ENCODE data around the gene ICA1.
A peak's percentile ranks its signal among the peaks of the same experiment; 100 is the strongest.
"Not testable (repeated sequence)": the region's sequence is repeated elsewhere in the genome, so short reads cannot be mapped to it uniquely, and the experiment has no call there.

ICA1 gene

DNA sequence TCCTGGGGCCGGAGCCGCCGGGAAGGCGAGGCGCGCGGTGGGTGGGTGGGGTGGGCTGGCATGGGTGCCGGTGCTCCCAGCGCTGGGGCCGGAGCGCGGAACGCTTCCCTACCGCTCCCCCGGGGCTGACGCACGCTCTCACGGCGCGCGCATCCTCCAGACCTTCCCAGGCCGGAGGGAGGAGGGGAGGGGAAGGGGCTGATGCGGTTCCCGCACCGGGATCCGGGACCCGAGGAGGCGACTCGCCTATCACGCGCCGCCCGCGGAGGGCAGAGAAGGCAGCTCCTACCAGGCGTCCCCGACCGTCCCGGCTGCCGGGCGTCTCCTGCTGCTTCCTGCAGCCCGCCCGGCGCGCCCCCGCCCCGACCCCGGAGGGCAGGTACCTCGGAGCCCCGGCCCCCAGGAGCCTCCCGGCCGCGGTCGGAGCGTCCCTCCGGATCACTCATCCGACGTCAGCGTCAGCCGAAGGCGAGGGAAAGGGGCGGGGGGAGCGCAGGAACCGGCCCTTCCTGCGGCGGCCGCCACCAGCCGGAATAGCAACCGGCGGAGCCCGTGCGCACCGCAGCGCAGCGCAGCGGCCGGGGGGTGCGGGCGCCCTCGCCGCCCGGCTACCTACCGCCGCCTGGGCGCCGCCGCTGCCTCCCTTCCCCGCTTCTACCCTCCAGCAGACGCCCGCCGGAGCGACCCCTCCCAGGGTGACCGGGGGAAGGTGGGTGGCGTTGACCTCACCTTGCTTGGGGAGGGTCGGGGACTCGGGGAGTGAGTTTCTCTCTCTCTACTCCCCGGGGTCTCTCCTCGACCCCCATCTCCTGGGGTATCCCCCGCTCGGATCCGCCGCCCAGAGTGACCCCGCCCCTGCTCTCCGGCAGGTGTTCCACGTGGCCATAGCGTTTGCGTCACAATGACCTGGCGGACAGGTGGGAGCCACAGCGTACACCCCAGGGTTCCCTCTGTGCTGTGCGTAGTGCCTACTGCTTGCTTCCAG lies at the start of gene ICA1:
Gene ICA1, minus strand, starts transcription at position 457 of the 985 bp plus-strand sequence. CDS start 26,241 bp downstream, outside the sequence.
- peak; percentile 82 for DNase-seq

DNA sequence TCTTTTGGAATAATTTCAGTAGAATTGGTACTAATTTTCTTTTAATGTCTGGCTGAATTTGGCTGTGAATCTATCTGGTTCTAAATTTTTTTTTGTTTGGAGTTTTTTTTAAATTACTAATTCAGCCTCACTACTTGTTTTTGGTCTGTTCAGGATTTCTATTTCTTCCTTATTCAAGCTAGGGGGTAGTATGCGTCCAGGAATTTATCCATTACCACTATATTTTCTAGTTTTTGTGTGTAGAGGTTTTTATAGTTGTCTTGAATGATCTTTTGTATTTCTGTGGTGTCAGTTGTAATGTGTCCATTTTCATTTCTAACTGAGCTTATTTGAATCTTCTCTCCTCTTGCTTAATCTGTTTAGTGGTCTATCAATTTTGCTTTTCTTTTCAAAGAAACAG lies 48.9 kb upstream of the ICA1 start:
- no peak for DNase-seq

DNA sequence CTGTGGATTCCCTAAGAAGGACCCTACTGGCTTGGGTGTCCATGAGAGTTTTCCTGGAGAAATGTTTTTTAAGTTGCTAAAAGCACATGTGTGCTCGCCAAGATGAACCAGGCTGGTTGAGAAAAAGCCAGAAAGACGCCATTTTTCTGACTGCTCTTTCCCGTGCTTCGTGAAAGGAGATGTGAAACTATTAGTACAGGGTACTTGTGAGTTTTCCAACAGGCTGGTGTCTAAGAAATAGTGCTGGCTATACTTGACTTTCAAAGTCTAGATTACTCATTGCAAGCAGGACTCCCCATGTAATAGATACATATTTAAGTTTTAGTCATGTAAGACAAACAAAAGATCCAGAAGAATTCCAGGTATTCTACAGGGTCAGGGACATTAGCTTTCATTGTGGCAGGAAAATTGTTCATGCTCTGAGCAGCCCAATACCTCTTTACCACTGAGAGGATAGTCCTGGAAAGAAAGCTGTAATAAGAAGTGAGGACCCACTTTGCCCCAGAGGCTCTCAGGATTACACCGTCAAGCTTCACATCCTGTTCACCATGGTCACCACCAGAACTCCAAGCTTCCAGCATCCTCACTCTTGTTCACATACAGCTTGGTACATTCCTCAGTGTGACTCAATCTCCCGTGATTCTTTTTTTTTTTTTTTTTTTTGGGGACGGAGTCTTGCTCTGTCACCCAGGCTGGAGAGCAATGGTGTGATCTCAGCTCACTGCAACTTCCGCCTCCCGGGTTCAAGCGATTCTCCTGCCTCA lies 43.8 kb upstream of the ICA1 start:
- no peak for DNase-seq

DNA sequence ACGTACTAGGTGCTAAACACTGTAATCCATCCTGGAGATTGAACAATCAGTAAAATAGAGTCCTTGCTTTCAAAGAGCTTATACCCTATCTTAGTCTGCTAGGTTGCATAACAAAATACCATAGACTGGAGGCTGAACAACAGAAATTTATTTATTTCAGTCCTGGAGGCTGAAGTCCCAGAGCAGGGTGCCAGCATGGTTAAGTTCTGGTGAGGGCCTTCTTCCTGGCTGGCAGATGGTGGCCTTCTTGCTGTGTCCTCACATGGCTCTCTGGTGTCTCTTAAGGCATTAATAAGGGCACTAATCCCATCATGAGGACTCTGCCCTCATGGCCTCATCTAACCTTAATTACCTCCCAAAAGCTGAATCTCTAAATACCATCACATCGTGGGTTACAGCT lies 43.1 kb upstream of the ICA1 start:
- DNase-seq: no peak

DNA sequence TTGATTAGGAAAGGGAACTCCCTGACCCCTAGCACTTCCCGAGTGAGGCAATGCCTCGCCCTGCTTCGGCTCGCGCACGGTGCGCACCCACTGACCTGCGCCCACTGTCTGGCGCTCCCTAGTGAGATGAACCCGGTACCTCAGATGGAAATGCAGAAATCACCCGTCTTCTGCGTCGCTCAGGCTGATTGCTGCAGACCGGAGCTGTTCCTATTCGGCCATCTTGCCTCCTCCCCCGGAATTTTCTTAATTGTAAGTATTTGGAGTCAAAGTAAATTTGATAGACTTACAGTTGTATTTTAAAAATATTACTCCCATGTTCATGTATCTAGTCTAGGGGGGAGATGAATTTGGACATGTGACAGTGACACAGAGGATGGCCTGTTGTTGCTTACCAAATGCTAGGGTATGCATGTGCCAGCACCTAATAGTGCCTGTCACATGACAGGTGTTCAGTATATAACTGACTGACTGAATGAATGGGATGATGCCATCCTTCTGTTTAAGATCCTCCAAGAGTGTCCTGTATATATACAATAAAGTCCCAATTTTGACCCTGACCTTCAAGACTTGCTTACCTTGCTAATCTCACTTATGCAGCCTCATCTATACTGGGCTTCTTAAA lies 42.0 kb upstream of the ICA1 start:
- no peak for DNase-seq

DNA sequence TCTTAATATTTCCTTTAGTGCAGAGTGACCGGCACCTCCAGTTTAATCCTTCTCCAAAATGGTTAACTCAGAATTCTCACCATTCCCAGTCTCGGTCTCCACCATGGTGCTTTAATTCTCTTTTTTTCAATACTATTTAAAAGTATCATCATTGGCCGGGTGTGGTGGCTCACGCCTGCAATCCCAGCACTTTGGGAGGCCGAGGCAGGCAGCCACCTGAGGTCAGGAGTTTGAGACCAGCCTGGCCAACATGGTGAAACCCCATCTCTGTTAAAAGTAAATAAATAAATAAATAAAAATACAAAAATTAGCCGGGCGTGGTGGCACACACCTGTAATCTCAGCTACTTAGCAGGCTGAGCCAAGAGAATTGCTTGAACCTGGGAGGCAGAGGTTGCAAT lies 35.1 kb upstream of the ICA1 start:
- DNase-seq: not testable (repeated sequence)

DNA sequence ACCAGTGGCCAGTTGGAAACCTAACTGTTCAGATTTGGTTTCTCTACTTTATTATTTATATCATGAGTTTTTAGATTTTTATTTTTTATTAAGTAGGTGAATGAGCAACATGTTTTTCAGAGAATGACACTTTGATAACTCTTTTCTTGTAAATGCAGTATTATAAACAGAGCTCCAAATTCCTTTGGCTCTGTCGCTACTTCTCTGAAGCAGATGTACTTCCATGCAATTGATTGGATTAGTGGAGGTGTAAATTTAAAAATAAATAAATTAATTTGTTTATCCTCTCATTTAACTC lies 34.3 kb upstream of the ICA1 start:
- no peak for DNase-seq

DNA sequence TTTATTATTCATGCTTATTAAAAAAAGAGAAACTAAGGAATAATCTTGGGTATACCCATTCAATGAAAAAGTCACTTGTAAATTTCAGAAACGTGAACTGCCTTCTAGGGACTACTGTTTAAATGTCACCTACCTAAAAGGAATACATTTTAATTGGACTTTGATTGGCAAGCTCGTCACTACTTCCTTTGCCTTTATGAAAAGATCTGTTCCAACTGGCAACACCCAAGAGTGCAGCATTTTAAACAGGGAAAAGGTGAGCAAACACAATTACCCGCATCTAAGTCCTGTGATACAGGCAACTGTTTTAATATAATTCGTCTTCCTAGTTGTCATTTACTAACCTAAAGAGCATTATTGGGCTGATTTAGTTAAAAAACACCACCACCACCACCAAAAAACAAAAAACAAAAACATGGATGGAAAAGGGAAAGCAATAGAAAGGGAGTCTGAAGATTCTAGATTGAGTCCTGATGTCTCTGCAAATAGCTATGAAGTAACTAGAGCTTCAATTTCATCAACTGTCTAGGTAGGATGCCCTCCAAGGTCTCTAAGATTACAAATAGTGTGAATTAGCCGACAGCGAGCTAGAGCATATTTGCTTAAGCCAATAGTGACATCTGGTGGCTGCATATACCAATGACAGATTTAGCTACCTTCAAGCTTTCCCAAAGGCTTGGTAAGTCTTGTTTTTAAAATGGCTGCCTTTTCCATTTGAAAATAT lies 33.8 kb upstream of the ICA1 start:
- peak; percentile 97 for DNase-seq

DNA sequence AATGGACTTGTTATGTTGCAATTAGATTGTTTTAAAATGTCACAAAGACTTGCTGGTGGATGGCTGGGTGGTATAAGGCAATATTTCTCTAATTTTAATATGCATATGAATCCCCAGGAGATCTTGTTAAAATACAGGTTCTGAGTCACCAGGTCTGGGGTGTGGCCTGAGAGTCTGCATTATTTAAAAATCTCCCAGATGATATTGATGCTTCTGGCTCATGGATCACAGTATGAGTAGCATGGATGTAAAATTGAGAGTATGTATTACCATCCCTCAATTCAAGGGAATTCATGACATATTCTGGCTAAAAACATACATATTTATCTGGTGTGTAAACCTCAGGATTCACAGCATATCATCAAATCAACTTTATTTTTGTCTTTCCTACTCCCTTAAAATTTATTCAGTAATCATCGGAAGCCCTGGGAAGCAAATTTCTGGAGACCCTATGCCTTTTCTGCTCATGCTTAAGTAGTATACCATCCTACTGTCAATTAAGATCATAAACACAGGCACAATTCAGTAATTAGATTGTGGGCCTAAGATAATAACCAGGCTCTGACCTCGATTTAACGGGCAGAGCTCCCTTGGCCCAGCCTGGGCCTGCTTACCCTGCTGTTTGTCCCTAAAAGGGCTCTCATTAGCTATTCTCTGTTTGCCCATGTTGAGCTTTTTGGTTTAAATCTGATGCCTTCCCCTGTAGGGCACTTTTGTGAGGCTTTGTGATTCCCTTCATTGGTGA lies 29.6 kb upstream of the ICA1 start:
- DNase-seq: peak; percentile 81

DNA sequence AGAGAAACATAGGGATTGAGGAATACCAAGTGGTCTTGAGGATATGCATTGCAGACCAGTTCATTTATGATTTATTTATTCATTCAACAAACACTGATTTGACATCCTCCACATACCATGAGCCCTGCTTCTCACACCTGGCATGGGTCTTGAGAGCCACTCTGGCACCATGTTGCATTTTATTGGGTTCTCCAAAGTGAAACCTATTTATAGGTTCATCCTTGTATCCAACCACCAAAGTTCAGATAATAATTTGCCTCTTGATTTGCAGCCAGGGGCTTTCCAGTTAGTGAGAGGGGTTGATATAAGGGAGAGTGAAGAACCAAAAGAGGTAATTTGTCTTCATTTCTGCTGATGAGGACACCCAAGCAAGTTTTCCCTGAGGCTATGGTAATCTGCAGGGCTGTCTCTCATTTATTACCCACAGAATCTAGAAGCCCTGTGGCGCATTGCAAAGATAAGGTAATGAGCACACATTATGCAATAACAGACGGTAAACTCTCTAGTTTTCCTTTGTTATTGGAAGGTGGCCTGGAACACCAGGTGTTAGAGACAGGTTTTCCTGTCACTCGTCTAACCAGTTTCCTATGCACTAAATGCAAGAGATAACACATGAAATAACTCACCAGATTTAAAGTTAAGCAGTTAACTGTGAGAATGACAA lies 28.8 kb upstream of the ICA1 start:
- peak; percentile 99 for DNase-seq

DNA sequence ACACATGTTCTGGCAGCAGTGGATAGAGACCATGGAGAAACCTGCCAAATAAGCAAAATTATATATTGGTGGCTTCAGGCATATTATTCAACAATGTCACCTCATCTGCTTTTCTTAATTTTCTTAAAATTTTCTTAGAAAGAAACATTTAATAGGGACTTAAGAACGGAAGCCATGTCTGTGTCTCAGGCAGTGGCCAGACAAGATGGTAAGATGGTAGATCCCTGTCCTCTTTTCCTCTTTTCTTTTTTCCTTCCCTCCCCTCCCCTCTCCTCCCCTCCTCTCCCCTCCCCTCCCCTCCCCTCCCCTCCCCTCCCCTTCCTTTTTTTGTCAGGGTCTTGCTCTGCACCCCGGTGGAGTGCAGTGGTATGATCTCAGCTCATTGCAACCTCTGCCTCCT lies 24.2 kb upstream of the ICA1 start:
- no peak for DNase-seq

DNA sequence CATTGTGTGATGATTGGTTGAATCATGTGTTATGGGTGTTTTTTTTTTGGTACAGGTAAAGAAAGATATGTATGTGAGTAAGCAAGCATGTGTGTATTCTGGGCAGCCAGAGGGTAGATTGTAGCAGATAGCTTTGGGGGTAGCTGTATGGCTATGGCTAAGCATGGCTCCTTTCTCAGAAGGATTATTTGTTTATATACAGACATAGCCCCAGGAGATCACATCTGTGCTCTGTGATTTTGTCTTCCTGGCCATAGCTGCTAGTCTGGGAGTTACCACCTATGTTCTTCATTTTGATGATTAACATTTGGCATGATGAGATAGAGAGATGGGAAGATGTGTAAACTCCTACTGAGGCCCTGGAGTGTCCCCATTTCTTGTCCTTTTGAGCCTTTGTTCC lies 23.2 kb upstream of the ICA1 start:
- no peak for DNase-seq

DNA sequence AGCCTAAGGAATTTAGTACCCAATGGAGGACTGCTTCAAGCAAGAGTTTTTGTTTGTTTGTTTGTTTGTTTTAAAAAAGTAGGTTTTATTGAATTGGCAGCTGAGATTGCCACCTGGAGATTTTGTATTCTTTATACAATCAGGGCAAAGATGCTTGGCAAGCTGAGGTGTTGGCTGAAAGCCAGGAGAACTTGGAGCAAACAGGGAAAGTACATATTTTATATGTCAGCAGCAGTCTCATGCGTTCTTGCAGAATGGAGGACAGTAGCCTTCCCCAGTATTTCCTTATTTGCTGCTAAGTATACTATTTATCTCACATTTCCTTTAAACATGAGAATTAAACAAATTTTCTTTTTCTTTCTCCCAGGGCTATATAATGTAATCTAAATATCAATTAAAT lies 22.6 kb upstream of the ICA1 start:
- DNase-seq: no peak

DNA sequence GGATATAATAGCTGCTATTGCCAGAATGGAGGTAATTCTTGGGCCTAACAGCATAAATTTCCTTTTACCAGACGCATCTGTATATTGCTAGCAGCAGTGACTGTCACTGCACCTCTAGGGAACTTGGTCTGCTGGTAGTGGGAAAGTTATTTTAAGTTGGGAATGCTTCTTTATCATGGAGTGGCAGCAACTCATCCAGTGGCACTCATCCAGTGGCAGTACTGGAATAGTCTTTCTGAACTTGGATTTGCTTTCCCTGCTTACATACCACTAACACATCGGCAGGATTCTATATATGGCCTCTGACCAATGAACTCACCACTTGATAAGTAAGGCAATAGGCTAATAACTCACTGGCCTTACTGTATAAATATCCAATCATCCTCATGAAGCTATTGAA lies 22.0 kb upstream of the ICA1 start:
- DNase-seq: no peak

DNA sequence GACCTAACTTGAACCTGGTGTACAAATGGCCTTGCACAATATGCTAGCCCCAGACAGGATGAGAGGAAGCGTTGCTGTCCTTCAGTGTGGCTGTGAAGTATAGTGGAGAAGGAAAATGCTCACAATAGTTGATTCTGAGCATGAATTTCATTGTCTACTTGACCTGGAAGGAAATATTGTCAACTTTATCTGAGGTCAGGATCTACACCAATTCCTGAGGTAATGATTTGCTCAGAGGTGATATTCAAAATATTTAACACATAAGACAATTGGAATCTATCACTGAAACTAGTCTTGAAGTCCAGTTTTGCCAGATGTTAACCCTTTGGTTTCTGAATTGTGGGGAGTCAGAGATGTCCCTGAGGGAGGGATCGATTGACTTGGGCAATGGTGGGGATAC lies 20.9 kb upstream of the ICA1 start:
- DNase-seq: no peak

DNA sequence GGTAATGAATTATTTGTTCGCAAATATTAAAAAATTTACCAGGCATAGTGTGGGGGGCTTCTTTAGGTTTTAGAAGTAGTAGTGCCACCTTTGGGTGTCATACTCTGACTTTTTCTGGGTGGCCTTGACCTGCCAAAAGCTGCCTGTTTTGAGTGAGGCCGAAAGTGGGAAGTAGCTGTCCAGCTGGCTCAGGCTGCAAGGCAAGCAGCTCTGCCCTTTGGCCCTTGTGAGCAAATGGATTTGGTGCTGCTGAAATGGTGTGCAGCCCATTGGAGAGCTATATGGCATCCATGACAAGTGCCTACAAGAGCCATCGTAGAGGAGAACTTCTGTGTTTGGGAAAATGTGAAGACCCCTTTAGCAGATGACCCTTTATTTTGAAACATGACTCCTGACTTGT lies 20.2 kb upstream of the ICA1 start:
- no peak for DNase-seq

DNA sequence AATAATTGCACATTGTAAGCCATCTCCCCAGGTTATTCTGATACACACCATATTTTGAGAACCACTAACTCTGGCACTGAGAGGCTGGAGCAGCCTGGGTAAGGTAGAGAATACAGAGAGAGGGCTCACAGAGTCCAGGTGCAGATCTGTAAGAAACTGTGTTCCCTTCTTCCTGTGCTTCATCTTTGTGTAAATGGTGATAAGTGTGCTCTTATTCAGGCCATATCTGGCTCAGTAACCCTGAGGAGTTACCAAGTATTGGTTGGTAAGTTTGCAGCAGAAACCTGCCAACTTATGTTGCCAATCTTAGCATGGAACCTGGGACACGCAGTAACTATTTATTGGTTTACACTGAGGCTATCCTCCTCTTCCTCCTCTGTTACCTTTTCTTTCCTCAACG lies 16.2 kb upstream of the ICA1 start:
- DNase-seq: no peak

DNA sequence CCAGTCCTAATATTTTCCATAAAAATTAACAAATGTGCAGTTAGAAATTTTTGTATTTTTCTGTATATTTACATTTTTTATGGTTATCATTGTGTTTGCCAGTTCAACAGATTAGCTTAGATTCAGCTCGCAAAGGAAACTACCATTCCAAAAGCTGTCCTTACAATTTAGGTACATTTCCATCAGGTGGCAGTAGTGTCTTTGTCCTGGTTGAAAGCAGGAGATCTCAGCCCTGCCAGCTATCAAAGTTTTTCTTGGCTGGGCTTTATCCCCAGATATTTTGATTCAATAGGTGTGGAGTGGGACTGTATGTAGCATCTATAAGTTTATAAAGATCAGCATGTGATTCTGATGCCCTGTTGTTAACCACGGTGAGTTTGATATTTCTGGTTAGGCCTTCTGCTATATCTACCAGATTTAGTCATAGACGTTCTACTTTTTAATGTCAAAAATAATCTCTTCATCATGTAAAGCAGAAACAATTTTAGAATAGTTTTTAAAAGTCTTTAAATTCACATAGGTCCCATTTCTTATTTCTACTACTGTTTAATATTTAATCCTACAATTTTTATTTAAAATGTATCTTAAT lies 15.5 kb upstream of the ICA1 start:
- DNase-seq: peak; percentile 47

DNA sequence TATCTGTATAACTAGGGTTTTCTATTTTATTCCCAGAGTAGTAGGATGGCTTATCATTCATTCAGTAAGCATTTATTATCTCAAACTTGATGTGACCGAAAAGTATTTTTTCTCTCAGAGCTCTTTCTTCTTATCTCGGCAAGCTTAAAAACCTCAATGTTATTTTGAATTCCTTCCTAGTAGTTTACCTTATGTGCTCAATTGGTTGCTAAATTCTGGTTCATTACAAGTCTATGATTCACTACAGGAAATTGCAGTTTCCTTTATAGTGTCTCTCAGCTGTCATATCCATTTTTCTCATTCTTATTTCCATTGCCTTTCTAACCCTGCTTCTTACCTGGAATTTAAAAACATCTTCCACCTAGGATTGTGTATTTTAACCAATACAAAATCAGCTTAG lies 12.6 kb upstream of the ICA1 start:
- no peak for DNase-seq

DNA sequence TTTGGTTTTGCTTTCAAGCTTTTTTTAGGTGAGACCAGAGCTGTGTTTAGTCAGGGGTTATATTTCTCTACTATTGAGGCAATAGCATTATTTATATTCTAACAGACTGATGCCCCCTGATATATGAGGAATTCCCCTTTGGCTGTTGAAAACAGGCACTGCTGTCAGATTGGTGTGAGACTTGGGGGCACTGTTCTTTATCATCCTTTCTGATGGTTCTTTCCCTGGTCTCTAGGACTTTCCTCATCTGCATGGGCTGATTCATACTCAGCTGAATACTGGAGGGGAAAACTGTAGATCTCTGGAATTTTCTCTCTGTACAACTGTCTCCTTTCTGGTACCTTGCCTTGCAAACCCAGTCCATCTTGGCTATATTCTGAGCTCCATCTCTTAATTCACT lies 10.0 kb upstream of the ICA1 start:
- DNase-seq: no peak

DNA sequence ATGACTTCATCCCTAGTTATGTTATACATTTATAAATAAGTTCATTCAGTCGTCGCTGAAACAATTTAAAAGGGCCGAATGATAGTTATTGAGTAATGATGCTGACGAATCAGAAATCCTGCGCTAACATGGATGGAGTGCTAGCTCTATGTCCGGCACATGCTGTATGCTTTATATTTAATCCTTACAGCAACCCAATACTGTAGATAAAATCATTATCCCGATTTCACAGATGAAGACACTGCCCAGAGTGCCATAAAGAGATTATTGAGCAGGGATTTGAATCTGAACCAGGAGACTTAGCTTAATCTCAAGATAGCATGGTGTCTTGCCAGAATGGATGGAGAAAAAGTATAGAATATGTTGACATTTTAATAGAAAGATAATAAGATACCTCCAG lies 1.1 kb upstream of the ICA1 start:
- DNase-seq: no peak
